ENCODE results near the gene PTPN14. TPM values are rescaled to one million over a fixed set of nuclear protein-coding genes. Genes with fewer than 3 reads are reported as not detected.

The PTPN14 gene
- polyA plus RNA-seq, 1 experiment = 29.4 TPM

GRCh38 chr1:214550013-214550856 lies 1.2 kb downstream of the PTPN14 start:
- no peak for DNase-seq (ENCODE audit: low read depth)
- TF ChIP-seq CTCF (IDR thresholded peaks at IDR 0.05; ENCODE audit: insufficient read depth, low read depth, low read length) = peak; percentile 56
- Histone ChIP-seq H3K27me3 (ENCODE audit: control insufficient read depth, insufficient read depth, low read length) (no peaks in the 10 kb centered on the region), H3K36me3 (ENCODE audit: control insufficient read depth, insufficient read depth, low read length) (no peaks in the 10 kb centered on the region), H3K4me3 (ENCODE audit: low read depth, low read length) (peak overlapping the region; percentile 93)
- POLR2A ChIA-PET = no interaction called here
- CTCF ChIA-PET = interaction anchor here (0.6 to 3.4 kb wide), 18 partner anchors 10 to 336 kb away, joined by 3 to 21 read pairs (median 3); no protein-coding TSS in a partner anchor

- ChIA-PET POLR2A (no interaction called here), CTCF (interaction anchor here (0.6 to 3.4 kb wide), 13 partner anchors 10 to 335 kb away, joined by 3 to 21 read pairs (median 3); no protein-coding TSS in a partner anchor)
- no peaks in the 10 kb centered on the region for H3K36me3 ChIP-seq (ENCODE audit: control insufficient read depth, insufficient read depth, low read length)
- H3K27me3 ChIP-seq (ENCODE audit: control insufficient read depth, insufficient read depth, low read length) = no peaks in the 10 kb centered on the region
- no peak for DNase-seq (ENCODE audit: low read depth)
- no peak for TF ChIP-seq CTCF (IDR thresholded peaks at IDR 0.05; ENCODE audit: insufficient read depth, low read depth, low read length)
- H3K4me3 ChIP-seq (ENCODE audit: low read depth, low read length) = peak overlapping the region; percentile 93
Measured at GRCh38 chr1:214549604-214550003, 1.8 kb downstream of the PTPN14 start.

GRCh38 chr1:214548988-214549387 lies 2.4 kb downstream of the PTPN14 start:
- CTCF ChIA-PET = interaction anchor here (0.7 to 3.4 kb wide), 10 partner anchors 9 to 335 kb away, joined by 3 to 21 read pairs (median 3); no protein-coding TSS in a partner anchor
- no peaks in the 10 kb centered on the region for H3K27me3 ChIP-seq (ENCODE audit: control insufficient read depth, insufficient read depth, low read length)
- H3K36me3 ChIP-seq (ENCODE audit: control insufficient read depth, insufficient read depth, low read length) = no peaks in the 10 kb centered on the region
- no peak for TF ChIP-seq CTCF (IDR thresholded peaks at IDR 0.05; ENCODE audit: insufficient read depth, low read depth, low read length)
- POLR2A ChIA-PET = no interaction called here
- no peak for DNase-seq (ENCODE audit: low read depth)
- H3K4me3 ChIP-seq (ENCODE audit: low read depth, low read length) = peak overlapping the region; percentile 93

- TF ChIP-seq CTCF (IDR thresholded peaks at IDR 0.05; ENCODE audit: insufficient read depth, low read depth, low read length) = no peak
- no peak for DNase-seq (ENCODE audit: low read depth)
- no peak overlapping the region for H3K4me3 ChIP-seq (ENCODE audit: low read depth, low read length)
- ChIA-PET CTCF (interaction anchor here (0.7 to 2.6 kb wide), 6 partner anchors 28 to 217 kb away, joined by 3 to 14 read pairs (median 3); no protein-coding TSS in a partner anchor), POLR2A (no interaction called here)
- H3K27me3 ChIP-seq (ENCODE audit: control insufficient read depth, insufficient read depth, low read length) = no peaks in the 10 kb centered on the region
- H3K36me3 ChIP-seq (ENCODE audit: control insufficient read depth, insufficient read depth, low read length) = no peaks in the 10 kb centered on the region
Measured at GRCh38 chr1:214548271-214548670, 3.1 kb downstream of the PTPN14 start.

- Histone ChIP-seq H3K4me3 (ENCODE audit: low read depth, low read length) (no peak overlapping the region), H3K27me3 (ENCODE audit: control insufficient read depth, insufficient read depth, low read length) (no peaks in the 10 kb centered on the region), H3K36me3 (ENCODE audit: control insufficient read depth, insufficient read depth, low read length) (no peaks in the 10 kb centered on the region)
- CTCF ChIA-PET = interaction anchor here (1.1 to 2.6 kb wide), 4 partner anchors 36 to 216 kb away, joined by 3 to 14 read pairs (median 4); no protein-coding TSS in a partner anchor
- no peak for TF ChIP-seq CTCF (IDR thresholded peaks at IDR 0.05; ENCODE audit: insufficient read depth, low read depth, low read length)
- no peak for DNase-seq (ENCODE audit: low read depth)
- POLR2A ChIA-PET = no interaction called here
Measured at GRCh38 chr1:214547747-214548146, 3.7 kb downstream of the PTPN14 start.

All from BJ (cell line).